B cell (primary cell): ENCODE data around the gene B3GLCT.

ENCODE experiments used
- CTCF ChIP-seq: fragments of 200-600 bp; IDR thresholded peaks from one replicate; pipeline ENCODE4 v1.8.0; 2022; ENCODE audit warnings: antibody characterized with exemption, mild to moderate bottlenecking
- EZH2 ChIP-seq: IDR thresholded peaks from 2 replicates; pipeline ENCODE4 v1.6.1; 2012; ENCODE audit warnings: borderline replicate concordance, low read depth, mild to moderate bottlenecking, moderate library complexity, low read length; ENCODE audit not compliant: insufficient read depth, poor library complexity, severe bottlenecking

- TF ChIP-seq CTCF (no peak), EZH2 (no peak)
Measured at GRCh38 chr13:31245598-31246373, 46.0 kb downstream of the B3GLCT start.
